ENCODE data around the gene CLMP.

The CLMP gene

GRCh38 chr11:123052901-123053721, 141.9 kb downstream of the CLMP start:
- DNase-seq (ENCODE audit: low read depth) = no peak
- no peak overlapping the region for H3K4me3 ChIP-seq (ENCODE audit: low read depth, low read length)
- TF ChIP-seq CTCF (IDR thresholded peaks at IDR 0.05; ENCODE audit: insufficient read depth, low read depth, low read length, missing control alignments) = no peak

- TF ChIP-seq CTCF (IDR thresholded peaks at IDR 0.05; ENCODE audit: insufficient read depth, low read depth, low read length, missing control alignments) = no peak
- DNase-seq (ENCODE audit: low read depth) = no peak
- no peak overlapping the region for H3K4me3 ChIP-seq (ENCODE audit: low read depth, low read length)
Observed at GRCh38 chr11:123051634-123052033, 143.4 kb downstream of the CLMP start.

- H3K4me3 ChIP-seq (ENCODE audit: low read depth, low read length) = no peak overlapping the region
- TF ChIP-seq CTCF (IDR thresholded peaks at IDR 0.05; ENCODE audit: insufficient read depth, low read depth, low read length, missing control alignments) = no peak
- DNase-seq (ENCODE audit: low read depth) = no peak
Observed at GRCh38 chr11:123051146-123051545, 143.9 kb downstream of the CLMP start.

GRCh38 chr11:123047947-123048293, 147.1 kb downstream of the CLMP start:
- no peak for TF ChIP-seq CTCF (IDR thresholded peaks at IDR 0.05; ENCODE audit: insufficient read depth, low read depth, low read length, missing control alignments)
- no peak for DNase-seq (ENCODE audit: low read depth)
- H3K4me3 ChIP-seq (ENCODE audit: low read depth, low read length) = no peak overlapping the region

GRCh38 chr11:123047266-123047946, 147.6 kb downstream of the CLMP start:
- DNase-seq (ENCODE audit: low read depth) = no peak
- no peak for TF ChIP-seq CTCF (IDR thresholded peaks at IDR 0.05; ENCODE audit: insufficient read depth, low read depth, low read length, missing control alignments)

GRCh38 chr11:123046473-123047259, 148.4 kb downstream of the CLMP start:
- H3K4me3 ChIP-seq (ENCODE audit: low read depth, low read length) = no peak overlapping the region
- TF ChIP-seq CTCF (IDR thresholded peaks at IDR 0.05; ENCODE audit: insufficient read depth, low read depth, low read length, missing control alignments) = no peak
- DNase-seq (ENCODE audit: low read depth) = no peak

More at GRCh38 chr11:123047266-123047946, 147.6 kb downstream of the CLMP start:
- no peak overlapping the region for H3K4me3 ChIP-seq (ENCODE audit: low read depth, low read length)
